HG02973 (cell line): ENCODE results near the gene PDE8A.

ENCODE experiments used
- ATAC-seq: cut with Tn5 transposase; IDR thresholded peaks from one replicate; pipeline ENCODE4 v1.9.1; 2021; ENCODE audit warnings: moderate library complexity; ENCODE audit not compliant: unreplicated experiment

The PDE8A gene

DNA sequence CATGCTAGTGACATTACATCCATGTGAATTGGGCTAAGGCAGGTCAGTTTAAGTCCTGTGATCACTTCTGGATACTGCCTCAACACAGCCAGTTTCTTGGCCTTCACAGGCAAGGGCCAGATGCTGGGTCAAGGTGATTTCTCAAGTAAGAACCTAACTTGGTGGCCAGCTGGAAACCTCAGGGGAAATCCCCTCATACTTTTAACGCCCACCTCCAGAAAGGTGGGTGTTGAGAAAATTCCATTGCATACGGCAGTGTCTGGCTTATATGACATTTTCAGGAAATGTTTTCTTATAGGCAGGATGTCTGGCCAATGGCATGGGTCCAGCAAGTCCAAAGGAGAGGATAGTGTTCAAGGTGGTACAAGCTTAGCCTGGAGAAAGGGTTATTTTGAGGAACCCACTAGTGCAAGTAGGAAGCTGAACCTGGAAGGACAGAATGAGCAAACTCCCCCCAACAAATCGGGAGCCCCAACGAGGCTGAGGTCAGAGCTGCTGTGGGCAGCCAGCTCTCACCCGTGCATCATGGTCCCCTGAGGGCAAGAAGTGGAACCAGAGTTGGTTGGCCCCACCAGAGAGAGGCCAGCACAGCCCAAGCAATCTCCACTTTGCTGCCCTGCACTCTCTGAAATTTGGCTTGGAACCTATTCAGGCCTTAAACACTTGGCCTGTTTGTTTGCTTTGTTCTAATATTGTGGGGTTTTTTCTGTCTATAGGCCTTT is 135.4 kb downstream of the PDE8A start:
- no peak for ATAC-seq

DNA sequence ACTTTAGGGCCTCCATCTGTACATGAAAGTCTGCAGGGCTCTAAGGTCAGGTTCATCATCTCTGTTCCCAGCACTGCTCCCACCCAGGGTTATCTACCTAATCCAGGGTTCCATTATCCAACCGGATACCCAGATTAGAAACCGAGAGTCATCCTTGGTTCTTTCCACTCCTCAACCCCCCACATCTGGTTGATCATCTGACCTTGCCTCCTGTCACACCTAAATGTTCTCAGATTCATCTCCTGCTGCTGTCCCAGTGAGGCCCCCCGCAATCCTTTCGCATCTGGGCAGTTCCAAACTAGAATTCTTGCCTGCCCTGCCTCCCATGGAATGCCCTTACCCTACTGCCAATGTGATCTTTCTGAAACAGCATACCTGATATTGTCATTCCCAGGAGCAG is 136.5 kb downstream of the PDE8A start:
- ATAC-seq, result no peak

DNA sequence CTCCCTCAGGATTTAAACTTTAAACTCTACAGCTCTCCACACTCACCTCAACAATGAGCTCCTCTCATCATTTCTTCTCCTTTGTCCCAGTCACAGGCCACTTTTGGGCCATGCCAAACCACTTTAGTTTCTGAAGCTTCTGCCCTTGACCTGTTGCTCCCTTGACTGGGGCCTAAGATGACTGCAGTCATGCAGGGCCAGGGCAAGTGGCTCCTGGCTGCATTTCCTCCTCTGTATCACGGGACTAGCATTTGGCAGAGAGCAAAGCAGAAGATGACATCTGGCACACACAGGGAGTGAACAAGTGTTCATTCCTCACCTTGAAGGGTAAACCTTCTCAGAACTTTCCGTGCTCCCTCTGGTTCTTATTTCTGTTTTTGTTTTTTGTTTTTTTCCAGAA is 136.9 kb downstream of the PDE8A start:
- ATAC-seq, result no peak

DNA sequence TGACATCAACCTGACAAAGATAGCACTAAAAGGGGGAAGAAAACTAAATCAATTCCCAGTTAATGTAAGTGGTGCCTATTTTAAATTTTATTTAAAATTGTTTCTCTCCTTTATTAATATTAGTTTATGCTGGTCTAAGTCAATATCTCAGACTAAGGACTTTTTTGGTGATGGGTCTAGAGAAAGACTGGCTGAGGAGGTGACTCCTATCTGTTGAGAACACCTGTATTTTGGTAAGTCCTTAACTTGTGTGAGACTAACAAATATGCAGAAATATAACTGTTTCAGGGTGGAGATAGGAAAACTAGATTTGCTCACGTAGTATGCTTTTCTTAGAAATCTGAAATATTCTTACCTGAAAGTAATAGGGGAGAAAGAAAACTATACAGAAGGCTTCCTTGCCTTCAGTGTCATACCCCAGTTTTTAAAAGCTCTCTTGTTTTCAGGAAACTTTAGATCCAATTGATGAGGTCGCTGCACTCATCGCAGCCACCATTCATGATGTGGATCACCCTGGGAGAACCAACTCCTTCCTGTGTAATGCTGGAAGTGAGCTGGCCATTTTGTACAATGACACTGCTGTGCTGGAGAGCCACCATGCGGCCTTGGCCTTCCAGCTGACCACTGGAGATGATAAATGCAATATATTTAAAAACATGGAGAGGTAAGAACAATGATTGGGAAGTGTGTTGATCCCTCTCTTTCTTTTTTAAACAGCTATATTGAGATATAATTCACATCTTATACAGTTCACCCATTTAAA is 138.9 kb downstream of the PDE8A start:
- ATAC-seq, result no peak

DNA sequence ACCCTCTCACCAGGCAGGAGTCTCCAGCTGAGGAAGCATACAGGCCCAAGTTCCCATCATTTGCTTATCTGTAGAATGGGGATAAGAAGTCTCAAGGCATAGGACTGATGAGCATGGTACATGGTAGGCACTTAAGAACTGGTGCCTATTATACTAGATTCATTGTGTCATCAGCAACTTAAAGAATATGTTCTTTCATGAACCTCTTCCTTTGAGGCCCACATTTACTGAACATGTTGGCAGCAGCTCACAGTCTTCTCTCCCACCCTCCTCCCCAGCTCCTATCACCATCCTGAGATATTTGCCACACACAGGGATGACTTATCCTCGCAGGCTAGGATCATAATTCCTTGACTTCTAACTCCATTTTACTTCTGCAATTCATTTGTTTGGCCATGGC is 142.5 kb downstream of the PDE8A start:
- no peak for ATAC-seq

DNA sequence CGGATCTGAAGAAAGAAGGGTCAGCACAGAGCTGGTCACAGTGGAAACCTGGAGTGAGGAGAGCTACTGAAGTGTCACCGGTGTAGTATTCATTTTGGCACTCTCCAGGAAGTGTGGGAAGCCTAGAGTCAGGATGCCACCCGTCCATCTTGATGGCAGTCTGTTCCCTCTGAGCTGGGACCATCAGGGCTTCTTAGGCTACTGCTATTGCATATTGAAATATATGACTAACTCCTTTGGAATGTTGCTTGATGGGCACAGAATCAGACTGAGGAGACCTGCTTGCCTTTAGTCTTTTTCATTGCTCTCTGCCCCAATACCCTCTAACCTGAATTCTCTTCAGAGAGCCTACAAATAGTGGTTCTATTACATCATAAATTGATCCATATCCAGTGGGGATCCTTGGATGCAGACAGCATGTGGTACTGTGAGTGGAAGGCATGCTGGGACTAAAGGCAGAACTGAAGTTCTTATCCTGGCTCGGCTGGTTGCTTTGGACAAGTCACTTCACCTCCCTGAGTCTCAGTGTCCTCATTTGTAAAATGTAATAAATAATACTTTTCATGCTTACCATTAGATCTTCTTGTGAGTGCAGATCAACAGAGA is 143.5 kb downstream of the PDE8A start:
- ATAC-seq, result no peak

DNA sequence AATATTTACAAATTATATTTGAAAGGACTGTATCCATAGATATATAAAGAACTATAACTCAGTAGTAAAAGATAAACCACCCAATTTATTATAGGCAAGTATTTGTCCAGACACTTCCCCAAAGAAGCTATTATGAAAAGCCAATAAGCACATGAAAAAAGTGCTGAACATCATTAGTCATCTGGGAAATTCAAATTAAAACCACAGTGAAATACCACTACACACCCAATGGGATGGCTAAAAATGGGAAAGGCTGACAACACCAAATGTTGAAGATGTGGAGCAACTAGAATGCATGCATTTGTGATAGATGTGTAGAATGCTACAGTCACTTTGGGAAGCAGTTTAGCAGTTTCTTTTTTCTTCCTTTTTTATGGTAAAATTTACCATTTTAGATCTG is 147.0 kb downstream of the PDE8A start:
- no peak for ATAC-seq

DNA sequence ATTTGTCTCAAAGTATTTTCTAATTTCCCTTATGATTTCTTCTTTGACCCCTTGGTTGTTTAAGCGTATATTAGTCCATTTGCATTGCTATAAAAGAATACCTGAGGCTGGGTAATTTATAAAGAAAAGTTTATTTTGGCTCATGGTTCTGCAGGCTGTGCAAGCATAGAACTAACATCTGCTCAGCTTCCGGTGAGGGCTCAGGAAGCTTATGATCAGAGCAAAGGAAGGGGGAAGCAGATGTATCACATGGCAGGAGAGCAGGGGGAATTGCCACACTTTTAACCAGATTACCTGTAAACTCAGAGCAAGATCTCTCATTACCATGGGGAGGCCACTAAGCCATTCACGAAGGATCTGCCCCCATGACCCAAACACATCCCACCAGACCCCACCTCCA is 148.2 kb downstream of the PDE8A start:
- ATAC-seq, result no peak

DNA sequence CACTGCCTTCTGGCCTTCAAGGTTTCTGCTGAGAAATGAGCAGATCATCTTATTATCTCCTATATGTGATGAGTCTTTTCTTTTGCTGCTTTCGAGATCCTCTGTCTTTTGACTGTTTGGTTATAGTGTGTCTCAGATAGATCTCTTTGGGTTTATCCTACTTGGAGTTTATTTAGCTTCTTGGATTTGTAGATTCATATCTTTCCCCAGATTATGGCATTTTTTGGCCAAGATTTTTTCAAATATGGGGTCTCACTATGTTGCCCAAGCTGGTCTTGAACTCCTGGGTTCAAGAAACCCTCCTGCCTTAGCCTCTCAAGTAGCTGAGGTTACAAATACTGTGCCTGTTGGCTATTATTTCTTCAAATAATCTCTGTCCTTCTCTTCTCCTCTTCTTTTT is 150.3 kb downstream of the PDE8A start:
- ATAC-seq, result no peak

DNA sequence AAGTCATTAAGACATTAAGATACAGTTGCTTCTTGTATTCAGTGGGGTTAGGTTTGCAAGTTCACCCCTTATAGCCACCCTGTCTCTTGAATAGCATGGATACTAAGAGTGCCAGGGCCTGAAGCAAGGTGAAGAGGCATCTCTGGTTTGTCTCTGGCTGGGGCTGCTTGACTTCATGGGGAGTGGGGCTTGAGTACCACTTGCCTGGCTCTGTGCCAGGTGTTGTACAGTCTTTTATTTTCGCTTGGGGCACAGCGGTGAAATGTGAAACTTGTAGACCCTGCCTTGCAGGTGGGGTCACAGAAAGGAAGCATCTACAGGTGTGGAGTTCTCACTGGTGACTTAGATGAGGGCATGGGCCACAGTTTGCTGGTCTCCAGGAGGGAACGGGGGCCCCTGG is 152.1 kb downstream of the PDE8A start:
- ATAC-seq, result no peak

DNA sequence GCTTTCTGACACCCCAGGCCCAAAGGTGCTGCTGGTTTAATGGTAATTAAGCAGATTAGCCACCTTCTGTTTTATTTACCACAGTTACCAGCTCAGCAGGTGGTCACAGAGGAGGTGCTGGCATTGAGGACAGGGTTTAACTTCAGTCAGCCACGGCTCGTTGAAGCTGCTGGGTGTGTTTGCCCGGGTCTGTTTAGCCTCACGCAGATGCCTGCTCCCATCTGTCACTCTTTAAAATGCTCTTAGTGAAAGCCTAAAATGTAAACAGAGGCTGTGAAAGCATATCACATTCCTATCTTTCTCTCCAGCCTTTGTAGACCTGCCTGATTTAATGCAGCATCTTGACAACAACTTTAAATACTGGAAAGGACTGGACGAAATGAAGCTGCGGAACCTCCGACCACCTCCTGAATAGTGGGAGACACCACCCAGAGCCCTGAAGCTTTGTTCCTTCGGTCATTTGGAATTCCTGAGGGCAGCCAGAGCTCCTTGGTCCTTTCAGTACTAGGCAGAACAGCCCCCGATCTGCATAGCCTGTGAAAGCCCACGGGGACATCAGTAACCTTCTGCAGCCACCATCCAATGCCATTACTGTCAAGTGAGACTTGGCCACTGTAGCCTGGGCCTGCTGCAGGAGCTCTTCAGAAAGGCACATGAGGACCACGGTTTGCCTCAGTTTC is 156.0 kb downstream of the PDE8A start:
- ATAC-seq, result no peak

DNA sequence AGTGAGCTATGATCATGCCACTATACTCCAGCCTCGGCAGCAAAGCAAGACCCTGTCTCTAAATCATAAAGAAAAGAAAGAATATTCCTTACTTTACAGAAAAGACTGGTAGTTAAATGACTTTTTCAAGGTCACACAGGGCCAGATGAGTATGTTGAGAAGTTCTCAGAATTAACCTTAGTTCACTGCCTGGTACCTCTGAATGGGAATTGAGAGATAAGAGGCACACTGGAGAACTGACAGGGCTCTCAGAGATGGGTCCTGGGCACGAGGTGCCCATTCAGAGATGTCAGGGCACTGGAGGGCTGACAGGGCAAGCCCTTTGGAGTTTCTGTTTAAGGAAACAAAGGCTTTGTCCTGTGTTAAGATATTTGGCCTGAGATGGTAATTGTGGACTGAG is 157.7 kb downstream of the PDE8A start:
- no peak for ATAC-seq

DNA sequence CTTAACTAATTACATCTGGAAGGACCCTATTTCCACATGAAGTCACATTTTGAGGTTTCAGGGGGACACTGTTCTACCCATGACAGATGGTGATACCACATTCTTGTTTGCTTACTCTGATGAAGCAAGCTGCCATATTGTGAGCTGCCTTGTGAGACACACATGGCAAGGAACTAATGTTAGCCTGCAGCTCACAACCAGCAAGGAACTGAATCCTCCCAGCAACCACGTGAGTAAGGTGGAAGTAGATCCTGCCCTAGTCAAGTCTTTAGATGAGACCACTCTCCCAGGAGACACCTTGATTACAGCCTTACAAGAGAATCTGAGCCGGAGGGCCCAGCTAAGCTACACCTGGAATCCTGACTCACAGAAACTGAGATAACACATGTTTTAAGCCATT is 160.1 kb downstream of the PDE8A start:
- ATAC-seq, result no peak

DNA sequence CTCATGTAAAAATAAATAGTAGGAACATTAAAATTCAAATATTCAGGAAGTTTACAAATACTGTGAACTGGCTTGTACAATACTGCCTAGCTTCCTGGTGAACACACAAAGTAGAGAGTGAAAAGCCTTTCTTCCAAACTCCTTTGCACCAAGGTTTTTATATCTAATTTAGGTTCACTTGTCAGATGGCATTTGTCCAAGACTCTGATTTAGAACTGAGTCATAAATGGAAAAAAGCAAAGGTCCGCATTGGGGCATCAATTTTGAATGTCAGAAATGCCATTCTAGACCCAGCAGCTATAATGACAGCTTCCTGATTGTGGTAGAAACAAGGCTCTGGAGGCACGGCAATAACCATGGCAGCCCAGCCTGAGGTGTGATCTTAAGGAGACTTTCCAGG is 160.7 kb downstream of the PDE8A start:
- ATAC-seq, result no peak

DNA sequence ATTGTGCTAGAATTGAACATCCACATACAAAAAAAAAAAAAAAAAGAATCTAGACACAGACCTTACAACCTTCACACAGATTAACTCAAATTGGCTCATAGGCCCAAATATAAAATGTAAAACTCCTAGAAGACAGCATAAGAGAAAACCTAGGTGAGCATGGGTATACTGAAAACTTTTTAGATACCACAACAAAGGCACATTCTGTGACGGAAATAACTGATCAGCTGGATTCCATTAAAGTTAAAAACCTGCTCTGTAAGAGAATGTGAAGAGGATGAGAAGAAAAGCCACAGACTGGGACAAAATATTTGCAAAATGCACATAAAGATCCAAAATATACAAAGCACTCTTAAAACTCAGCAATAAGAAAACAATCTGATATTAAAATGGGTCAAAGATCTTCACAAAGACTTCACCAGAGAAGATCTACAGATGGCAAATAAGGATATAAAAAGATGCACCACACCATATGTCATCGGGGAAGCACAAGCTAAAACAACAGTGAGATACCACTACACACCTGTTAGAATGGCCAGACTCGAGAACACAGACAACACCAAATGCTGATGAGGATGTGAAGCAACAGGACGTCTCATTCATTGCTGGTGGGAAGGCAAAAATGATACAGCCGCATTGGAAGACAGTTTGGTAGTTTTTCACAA is 167.9 kb downstream of the PDE8A start:
- ATAC-seq, result no peak

DNA sequence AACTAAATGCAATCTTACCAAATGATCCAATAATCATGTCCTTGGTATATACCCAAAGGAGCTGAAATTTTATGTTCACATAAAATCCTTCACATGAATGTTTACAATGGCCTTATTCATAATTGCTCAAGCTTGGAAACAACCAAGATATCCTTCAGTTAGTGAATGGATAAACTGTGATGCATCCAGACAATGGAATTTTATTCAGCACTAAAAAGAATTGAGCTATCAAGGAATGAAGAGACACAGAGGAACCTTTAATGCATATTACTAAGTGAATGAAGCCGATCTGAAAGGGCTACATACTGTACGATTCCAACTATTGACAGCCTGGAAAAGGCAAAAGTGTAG is 168.4 kb downstream of the PDE8A start:
- no peak for ATAC-seq

DNA sequence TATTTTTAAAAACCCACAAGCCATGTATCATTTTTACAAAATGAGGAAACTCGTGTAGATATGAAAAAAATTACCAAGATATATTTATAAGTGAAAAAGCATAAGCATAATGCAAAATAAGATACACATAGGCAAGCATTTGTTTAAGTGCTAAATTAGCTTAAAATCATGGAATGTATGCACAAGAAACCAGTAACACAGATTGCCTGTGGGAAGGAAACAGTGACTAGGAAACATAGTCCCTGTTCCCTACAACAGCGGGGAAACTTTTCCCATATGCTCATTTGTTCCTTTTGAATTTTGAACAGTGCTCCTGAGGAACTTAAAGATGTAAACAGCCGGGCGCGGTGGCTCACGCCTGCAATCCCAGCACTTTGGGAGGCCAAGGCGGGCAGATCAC is 169.5 kb downstream of the PDE8A start:
- no peak for ATAC-seq

DNA sequence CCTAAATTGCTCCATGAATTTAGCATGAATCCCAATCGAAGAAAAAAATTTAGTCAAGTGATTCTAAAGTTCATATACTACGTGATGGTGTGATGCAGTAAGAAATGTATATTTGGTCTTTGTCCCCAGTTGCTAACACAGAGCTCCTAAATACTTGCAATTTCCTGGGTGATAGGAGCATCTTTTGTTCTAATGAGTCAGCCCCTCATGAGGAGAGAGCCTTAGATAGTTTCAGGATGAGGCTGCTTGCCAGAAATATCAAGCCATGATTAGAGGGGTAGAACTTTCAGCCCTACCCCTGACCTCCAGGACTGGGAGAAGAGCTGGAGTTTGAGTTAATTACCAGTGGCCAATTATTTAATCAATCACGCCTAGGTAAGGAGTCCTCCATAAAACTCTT is 170.2 kb downstream of the PDE8A start:
- ATAC-seq, result no peak

DNA sequence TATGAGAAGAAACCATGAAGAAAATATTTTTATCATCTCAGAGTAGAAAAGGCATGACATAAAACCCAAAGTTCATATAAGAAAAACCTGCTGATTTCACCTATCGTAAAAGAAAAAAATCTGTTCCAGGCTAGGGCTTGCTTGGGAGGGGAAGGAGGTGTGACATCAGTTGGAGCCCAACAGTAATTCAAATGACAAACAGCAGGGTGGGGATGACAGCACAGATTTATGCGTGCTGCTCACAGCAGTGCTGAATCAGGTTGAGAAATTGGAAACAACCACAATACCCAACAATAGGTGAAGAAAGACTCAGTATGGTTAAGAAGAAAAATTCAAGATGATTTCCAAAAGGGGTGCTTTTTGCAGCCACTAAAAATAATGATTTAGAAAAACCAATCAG is 172.4 kb downstream of the PDE8A start:
- no peak for ATAC-seq

DNA sequence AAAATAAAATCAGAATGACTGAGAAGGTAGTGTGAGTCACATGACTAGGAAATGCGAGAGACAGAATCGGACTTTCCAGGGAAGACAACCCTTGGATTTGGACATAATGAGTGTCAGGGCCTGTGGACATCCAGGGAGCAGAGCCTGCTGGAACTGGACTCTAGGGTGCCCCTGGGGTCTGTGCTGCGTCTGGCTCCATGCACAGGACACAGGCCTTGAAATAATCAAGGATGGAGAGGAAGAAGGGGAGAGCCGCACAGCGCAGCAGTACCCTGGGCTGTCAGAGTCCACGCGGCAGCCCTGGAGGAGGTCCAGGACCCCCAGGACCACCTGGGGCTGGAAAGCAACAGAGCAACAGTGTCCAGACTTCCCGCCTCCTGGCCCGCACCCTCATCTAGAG is 173.7 kb downstream of the PDE8A start:
- ATAC-seq, result no peak

DNA sequence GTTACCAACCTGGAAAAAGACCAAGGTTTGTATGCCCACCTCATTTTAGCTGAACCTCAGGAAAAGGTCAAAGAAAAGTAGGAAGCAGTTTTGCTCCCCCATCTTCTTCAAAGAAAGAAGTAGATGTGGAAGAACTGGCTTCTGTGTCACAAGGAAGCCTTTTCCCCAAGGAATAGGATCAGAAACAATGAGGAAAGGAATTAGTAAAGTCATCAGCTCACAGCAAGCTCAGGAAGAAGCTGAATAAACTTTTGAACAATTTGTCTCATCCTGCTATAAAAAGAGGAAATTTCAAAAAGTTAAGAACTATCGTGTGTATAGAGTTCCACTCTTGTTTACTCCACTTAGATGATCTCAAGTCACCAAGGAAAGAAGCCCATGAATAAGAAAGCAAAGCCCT is 174.2 kb downstream of the PDE8A start:
- ATAC-seq, result no peak
